Stimulated activated CD8-positive, alpha-beta memory T cell treated with anti-CD3 and anti-CD28 coated beads, Interleukin-7, amount 100 ng/mL, for 24 hours (primary cell): ENCODE results near the gene SETD5.

Experiments used
- DNase-seq: peaks from one replicate; pipeline ENCODE4 v3.0.0-alpha.2; 2020; ENCODE audit warnings: low read depth

SETD5 gene

DNA sequence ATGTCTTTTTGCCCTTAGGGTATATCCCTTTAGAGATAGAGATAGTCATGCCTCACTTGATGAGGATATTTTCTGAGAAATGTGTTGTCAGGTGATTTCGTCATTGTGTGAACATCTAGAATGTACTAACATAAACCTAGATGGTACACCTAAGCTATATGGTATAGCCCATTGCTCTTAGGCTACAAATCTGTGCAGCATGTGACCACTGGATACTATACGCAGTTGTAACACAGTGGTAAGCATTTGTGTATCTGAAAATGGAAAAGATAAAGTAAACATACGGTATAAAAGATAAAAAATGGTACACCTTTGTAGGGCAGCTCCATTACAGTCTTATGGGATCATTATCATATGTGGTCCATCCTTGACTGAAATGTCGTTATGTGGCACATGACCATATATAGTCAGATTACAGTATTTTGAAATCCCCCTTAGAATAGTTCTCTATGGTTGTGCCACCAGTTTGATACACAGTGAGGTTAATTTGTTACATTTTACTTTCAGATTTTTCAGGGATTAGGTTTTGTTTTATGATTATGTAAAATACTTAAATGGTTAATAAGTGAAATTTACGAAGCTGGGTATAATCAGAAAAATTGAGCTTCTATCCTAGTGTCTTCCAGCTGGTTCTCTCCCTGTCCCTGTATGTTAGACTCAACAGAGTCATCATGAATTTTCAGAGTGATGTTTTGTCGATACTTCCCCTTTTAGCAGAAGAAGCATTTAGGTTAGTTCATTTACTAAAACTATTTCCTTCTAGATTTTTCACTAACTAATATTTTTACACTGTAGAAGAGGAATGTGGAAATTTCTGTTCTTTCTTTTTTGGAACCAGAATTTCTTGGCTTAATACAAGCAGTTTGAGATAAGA, 12.8 kb downstream of the SETD5 start:
- no peak for DNase-seq

DNA sequence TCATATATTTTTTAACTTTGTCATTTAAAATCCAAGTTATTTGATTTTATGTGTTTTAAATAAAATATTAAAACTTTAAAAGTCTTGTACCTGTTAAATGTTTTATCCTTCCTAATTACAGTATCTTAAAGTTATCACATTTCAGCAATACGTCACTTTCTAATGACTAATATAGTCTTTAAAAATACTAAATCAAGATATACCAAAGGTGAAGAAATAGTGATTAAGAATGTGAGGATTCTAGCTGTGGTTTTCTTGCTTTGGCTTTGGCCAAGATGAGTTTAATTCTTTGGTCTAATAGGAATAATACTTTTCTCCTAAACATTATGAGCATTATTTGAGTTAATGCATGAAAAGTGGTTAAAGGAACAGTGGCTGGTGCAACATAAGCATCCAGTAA, 13.9 kb downstream of the SETD5 start:
- DNase-seq, result no peak

- DNase-seq, result no peak
Measured at GRCh38 chr3:9412293-9412692, 14.9 kb downstream of the SETD5 start.

DNA sequence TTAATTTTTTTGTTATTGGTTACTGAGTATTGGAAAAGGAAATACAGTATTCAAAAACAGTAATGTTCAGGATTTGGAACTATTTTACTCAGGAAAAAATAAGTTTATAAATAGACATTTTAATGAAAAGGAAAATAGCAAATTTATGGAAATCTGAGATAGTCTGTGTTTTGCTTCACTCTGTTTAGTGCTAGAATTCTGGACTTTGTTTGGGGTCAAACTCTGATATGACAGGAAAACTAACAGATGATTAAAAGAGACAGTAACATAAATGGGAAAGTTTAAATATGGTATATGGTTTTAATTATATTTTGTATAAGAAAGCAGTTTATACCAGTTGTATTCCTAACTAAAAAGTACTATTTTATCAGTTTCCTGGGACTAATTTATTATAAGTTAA, 17.4 kb downstream of the SETD5 start:
- no peak for DNase-seq

DNA sequence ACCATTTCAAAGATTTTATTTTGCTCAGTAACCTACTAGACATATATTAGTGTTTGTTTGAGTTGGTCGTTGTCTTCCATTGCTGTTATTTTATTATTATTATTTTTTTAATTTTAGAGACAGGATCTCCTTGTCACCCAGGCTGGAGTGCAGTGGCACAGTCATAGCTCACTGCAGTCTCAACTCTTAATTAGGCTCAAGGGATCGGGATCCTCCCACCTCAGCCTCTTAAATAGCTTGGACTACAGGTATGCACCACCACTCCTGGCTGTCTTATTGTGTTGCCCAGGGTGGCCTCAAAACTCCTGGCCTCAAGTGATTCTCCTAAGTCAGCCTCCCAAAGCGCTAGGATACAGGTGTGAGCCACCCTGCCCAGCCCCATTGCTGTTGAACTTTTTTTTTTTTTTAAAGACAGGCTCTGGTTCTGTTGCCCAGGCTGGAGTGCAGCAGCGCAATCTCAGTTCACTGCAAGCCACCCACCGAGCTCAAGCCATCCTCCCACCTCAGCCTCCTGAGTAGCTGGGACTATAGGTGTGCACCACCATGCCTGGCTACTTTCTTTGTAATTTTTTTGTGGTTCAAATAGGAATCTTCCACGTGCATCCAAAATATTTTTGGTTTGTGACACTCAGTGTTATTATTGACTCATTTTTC, 18.2 kb downstream of the SETD5 start:
- no peak for DNase-seq

GRCh38 chr3:9416139-9416780, 18.8 kb downstream of the SETD5 start:
- DNase-seq, result no peak

GRCh38 chr3:9420850-9421549, 23.6 kb downstream of the SETD5 start:
- DNase-seq, result no peak

DNA sequence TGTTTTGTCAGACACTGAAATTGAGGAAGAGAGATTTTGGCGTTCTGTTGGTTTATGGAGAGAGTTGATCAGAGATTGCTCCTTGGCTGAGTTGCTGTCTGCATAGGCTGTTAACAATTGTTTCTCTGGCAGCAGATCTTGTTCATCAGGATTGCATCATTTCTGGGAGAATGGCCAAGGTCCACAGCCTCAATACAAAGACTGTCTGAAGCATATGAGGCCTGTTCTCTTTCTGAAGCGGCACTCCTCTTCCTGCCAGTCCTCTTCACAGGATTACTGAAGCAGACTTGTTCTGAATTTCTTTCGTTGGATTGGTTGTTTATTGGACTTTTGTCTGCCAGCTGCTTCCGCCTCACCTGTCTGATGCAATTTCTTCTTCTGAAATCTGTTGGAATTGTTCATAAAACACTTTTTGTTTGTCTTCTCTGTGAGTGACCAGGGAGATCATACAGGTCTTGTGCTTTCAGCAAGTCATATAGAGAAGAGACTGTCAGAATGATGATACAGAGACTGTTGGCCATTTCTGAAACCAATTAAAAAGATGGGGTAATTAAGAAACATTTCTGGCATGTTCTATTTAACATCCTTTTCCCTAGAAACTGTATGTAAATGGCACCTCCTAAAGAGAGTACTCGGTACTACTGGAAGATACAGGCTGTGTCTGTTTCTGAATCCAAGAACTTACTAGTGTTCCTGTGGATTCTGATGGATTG, 25.5 kb downstream of the SETD5 start:
- DNase-seq, result no peak

GRCh38 chr3:9428411-9428810, 31.0 kb downstream of the SETD5 start:
- no peak for DNase-seq

DNA sequence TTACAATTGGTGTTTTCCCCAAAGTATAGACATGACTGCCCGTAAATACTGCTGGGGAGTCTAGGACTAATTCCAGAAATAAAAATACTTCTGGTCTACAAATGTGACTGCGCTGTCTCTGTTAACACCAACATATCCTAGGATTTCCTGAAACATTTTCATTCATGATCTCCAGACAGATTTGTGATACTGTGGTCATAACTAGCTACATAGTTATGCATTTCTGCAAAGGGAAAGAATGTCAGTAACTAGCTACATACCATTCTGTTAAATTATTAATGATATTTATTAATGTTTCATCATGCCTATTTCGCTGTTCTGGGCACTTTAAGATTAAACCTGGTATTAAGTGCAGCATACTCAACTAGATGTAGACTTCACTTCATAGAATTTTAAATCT, 33.3 kb downstream of the SETD5 start:
- no peak for DNase-seq

- no peak for DNase-seq
Measured at GRCh38 chr3:9433627-9434521, 36.5 kb downstream of the SETD5 start.

DNA sequence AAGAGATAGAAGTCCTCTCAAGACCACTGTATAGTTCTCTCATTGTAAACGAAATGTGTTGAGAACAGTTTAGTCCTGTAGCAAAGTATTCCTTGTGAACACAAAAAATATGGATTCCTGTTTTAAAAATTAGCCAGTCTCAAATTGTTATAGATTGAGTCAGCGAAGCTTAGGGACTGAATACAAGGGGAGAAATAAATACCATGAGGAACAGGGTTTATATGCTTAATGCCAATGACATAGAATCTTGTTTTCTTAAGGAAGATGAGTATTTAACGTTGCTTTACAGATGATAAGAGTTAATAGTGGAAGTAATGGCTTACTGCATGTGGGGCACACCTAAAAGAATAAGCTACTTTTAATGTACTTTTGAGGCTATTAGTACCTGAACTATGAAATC, 37.9 kb downstream of the SETD5 start:
- DNase-seq, result no peak

- DNase-seq, result no peak
Measured at GRCh38 chr3:9439331-9439730, 41.9 kb downstream of the SETD5 start.

- no peak for DNase-seq
Measured at GRCh38 chr3:9441501-9442221, 44.2 kb downstream of the SETD5 start.

DNA sequence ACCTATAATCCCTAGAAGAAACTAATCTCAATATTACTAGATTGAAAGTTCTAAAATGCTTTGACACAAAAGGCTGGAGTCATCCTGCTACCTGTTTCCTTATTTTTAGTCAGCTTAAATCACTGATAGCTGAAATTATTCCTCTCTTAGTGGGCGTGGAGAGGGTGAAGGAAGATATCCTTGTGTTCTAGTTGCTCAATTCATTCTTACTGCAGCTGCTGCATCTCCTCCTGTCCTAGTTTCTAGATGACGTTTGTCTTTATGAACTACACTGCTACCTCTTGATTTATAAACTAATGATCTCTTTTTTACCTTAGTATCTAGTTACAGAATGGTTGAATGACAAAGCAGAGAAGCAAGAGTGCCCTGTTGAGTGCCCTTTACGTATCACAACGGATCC, 50.7 kb downstream of the SETD5 start:
- no peak for DNase-seq

DNA sequence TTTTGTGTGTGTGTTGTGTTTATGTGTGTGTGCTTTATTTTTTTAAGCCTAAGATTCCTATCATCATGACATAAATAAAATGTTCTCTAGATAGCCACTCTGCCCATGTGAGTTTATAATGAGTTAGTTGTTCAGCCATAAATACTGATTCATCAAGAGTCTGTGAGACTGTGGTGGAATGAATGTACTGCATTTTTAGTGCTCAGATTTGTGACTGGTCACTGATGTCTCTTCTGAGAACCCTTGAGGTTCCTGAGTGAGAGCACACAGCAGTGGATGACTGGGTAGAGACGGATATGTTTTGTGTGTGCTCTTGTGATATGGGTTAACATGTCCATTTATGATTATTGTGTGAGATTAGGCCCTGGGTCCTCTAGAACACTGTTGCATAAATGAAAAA, 51.2 kb downstream of the SETD5 start:
- DNase-seq, result no peak

GRCh38 chr3:9450126-9450525, 52.7 kb downstream of the SETD5 start:
- no peak for DNase-seq

DNA sequence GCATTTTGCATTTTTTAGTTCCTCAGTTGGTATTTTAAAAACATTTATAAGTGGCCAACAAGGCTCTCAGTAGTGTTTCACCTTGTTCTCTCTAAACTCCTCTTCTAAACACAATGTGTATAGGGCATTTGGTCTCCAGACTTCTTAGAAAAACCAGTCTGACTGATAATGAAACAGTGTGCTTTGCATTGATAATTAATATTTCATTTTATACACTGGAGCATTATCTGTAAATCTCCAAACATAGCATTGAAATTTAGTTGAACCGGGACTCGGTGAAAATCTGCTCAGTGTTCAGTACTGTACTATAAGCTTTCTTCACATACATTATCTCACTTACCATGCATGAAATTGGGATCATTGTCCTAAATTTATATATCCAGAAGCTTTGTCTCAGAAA, 53.6 kb downstream of the SETD5 start:
- no peak for DNase-seq

DNA sequence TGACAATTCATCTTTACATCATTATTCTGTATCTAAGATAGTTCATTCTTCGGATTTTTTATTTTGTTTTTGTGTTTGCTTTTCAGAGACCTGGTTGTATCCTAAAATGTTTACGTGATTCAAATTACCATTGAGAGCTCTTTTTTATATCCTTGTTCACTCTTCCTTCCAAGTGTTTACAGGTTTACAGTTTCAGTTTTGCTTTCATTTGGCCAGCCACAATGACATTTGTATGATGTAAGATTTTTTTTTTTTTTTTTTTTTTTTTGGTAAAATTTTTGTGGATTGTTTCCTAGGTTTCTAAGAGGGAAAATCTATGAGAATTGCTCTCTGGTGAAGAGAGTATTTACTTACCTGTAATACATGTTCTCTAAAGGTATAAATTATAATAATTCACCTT, 55.0 kb downstream of the SETD5 start:
- DNase-seq, result no peak

GRCh38 chr3:9455596-9456131, 58.2 kb downstream of the SETD5 start:
- DNase-seq, result no peak
